T-cell (primary cell): ENCODE data around the gene RBMS2. TPM values are rescaled to one million over a fixed set of nuclear protein-coding genes. Genes with fewer than 3 reads are reported as not detected.
A peak's percentile ranks its signal among the peaks of the same experiment; 100 is the strongest.

Source experiments
- ATAC-seq, 4 experiments: fragments of 200-7000 bp in 3 of 4; fragments of 150-1000 bp in 1 of 4; cut with Tn5 transposase; replicated peaks in 1 of 4; 1 replicate in 3 of 4; 2 replicates in 1 of 4; pipeline ENCODE4 v1.10.0; 2021; ENCODE audit warnings: moderate library complexity in 3 of 4, mild to moderate bottlenecking in 2 of 4, moderate number of reproducible peaks in 1 of 4
- CTCF ChIA-PET, 2 donors: fragments of 300-600 bp; sonication (Branson Sonifier 250); formaldehyde crosslinking; loops; one replicate each; lab custom pipeline; 2022; ENCODE audit warnings: antibody characterized with exemption in 2 of 2; lab: Charles Lee
- POLR2A ChIA-PET, 2 donors: fragments of 300-600 bp; sonication (Branson Sonifier 250); formaldehyde crosslinking; loops; one replicate each; lab custom pipeline; 2022; ENCODE audit warnings: antibody characterized with exemption in 2 of 2; lab: Charles Lee
- DNase-seq, 35 experiments: peaks; one replicate each; pipeline versions ENCODE4 v3.0.0 to v3.0.0-alpha.2; 2013 to 2023
- H3K27ac ChIP-seq: one replicate; pipeline ENCODE4 v1.5.1; 2013; ENCODE audit warnings: low read length
- H3K27me3 ChIP-seq, 2 experiments: replicated peaks in 1 of 2; 1 replicate in 1 of 2; 2 replicates in 1 of 2; pipeline versions ENCODE4 v1.6.1 to v1.7.0; 2013; ENCODE audit warnings: low read length in 1 of 2, mixed read lengths in 1 of 2; ENCODE audit not compliant: control insufficient read depth in 2 of 2, insufficient read depth in 2 of 2; ENCODE audit errors: extremely low read depth in 1 of 2
- H3K36me3 ChIP-seq, 2 donors: 1 replicate in 1 of 2; 2 replicates in 1 of 2; pipeline versions ENCODE4 v1.6.1 to v1.7.0; 2013; ENCODE audit warnings: low read length in 1 of 2; ENCODE audit not compliant: control insufficient read depth in 2 of 2, insufficient read depth in 1 of 2; ENCODE audit errors: extremely low read depth in 1 of 2
- H3K4me1 ChIP-seq, 2 experiments: 1 replicate in 1 of 2; 2 replicates in 1 of 2; pipeline versions ENCODE4 v1.6.1 to v1.7.0; 2013; ENCODE audit warnings: low read length in 2 of 2, mixed read lengths in 1 of 2; ENCODE audit not compliant: insufficient read depth in 2 of 2, control insufficient read depth in 1 of 2; ENCODE audit errors: extremely low read depth in 1 of 2
- H3K4me3 ChIP-seq, 2 donors: 1 replicate in 1 of 2; 2 replicates in 1 of 2; pipeline versions ENCODE4 v1.5.1 to v1.7.0; 2013; ENCODE audit warnings: mild to moderate bottlenecking in 2 of 2, low read length in 1 of 2, moderate library complexity in 1 of 2; ENCODE audit not compliant: control insufficient read depth in 1 of 2; ENCODE audit errors: extremely low read depth in 1 of 2
- H3K9me3 ChIP-seq: 2 replicates; pipeline ENCODE4 v1.7.0; 2013
- H3K27ac Mint-ChIP-seq, 2 donors: one replicate each; pipeline ENCODE4 v1.8.0; 2020 to 2021; ENCODE audit warnings: mild to moderate bottlenecking in 2 of 2, mixed read lengths in 2 of 2
- H3K27me3 Mint-ChIP-seq, 2 donors: one replicate each; pipeline ENCODE4 v1.8.0; 2021 to 2022; ENCODE audit warnings: mixed read lengths in 2 of 2
- H3K36me3 Mint-ChIP-seq: one replicate; pipeline ENCODE4 v1.8.0; 2021; ENCODE audit warnings: mixed read lengths
- H3K4me1 Mint-ChIP-seq, 3 donors: one replicate each; pipeline ENCODE4 v1.8.0; 2020 to 2022; ENCODE audit warnings: mixed read lengths in 3 of 3, mild to moderate bottlenecking in 1 of 3
- H3K4me3 Mint-ChIP-seq, 3 donors: one replicate each; pipeline ENCODE4 v1.8.0; 2020 to 2022; ENCODE audit warnings: mild to moderate bottlenecking in 3 of 3, mixed read lengths in 3 of 3, moderate library complexity in 3 of 3
- H3K9me3 Mint-ChIP-seq, 3 donors: one replicate each; pipeline ENCODE4 v1.8.0; 2020 to 2022; ENCODE audit warnings: mixed read lengths in 3 of 3
- WGBS: methylation state at CpG from one replicate; pipeline ENCODE4 v1.1.5; 2013; ENCODE audit warnings: missing lambda C conversion rate; ENCODE audit not compliant: insufficient coverage; 5-methylcytosine and 5-hydroxymethylcytosine counted together
- total RNA-seq, 35 experiments: library from RNA in 6 of 35; stranded (reverse) in 6 of 35; fragments of 120-200 nt in 1 of 35; gene quantifications; one replicate each; pipeline versions ENCODE4 v1.2.1 to v1.2.4 and lab custom pipeline; 2013 to 2026

Gene RBMS2
- total RNA-seq, 5 donors from 2014 or later (not counting 1 experiment from before 2014, with no cell fraction given): 0.99 to 8.3 (median 4.1) TPM

- Histone ChIP-seq H3K4me1 (no peaks in the 10 kb centered on the region), H3K4me3 (no peak overlapping the region), H3K27ac (no peak overlapping the region), H3K36me3 (peaks cover 17 to 85% of the 10 kb centered on the region in 2 donors), H3K9me3 (no peaks in the 10 kb centered on the region), H3K27me3 (no peaks in the 10 kb centered on the region)
- no peak for ATAC-seq
- Mint-ChIP-seq H3K4me1 (peaks cover 26 to 31% (median 30%) of the 10 kb centered on the region in 3 donors), H3K9me3 (no peaks in the 10 kb centered on the region), H3K27me3 (no peaks in the 10 kb centered on the region), H3K4me3 (no peak overlapping the region), H3K36me3 (peaks cover 69% of the 10 kb centered on the region), H3K27ac (peak overlapping the region in 1 of 2 donors; percentile 11)
- no CpG with 5 or more reads among the region's 3 CpGs for WGBS
- no peak for DNase-seq
- ChIA-PET CTCF (interaction anchor here in 1 of 2 donors (0.6 kb wide), 3 partner anchors 8 to 63 kb away, joined by 3 to 6 read pairs (median 5); no protein-coding TSS in a partner anchor), POLR2A (no interaction called here)
Observed at GRCh38 chr12:56616244-56616643, 94.6 kb downstream of the RBMS2 start.

- CTCF ChIA-PET: interaction anchor here in 1 of 2 donors (0.6 kb wide), 2 partner anchors 12 to 140 kb away, joined by 6 to 10 read pairs; no protein-coding TSS in a partner anchor
Observed at GRCh38 chr12:56616925-56617324, 95.3 kb downstream of the RBMS2 start.

GRCh38 chr12:56622535-56622934 is 100.9 kb downstream of the RBMS2 start:
- H3K27me3 ChIP-seq: no peaks in the 10 kb centered on the region
- Mint-ChIP-seq H3K4me3 (no peak overlapping the region), H3K27ac (no peak overlapping the region), H3K9me3 (no peaks in the 10 kb centered on the region), H3K4me1 (peaks cover 61 to 74% (median 71%) of the 10 kb centered on the region in 3 donors), H3K36me3 (peaks cover 39% of the 10 kb centered on the region), H3K27me3 (no peaks in the 10 kb centered on the region)
- ChIA-PET POLR2A (interaction anchor here in 1 of 2 donors (0.6 kb wide), 1 partner anchor 35 kb away, joined by 3 read pairs; no protein-coding TSS in a partner anchor), CTCF (interaction anchor here in 1 of 2 donors (0.6 to 4.3 kb wide), 2 partner anchors 14 to 49 kb away, joined by 3 to 23 read pairs; no protein-coding TSS in a partner anchor)
- H3K4me1 ChIP-seq: peaks cover 0 to 26% of the 10 kb centered on the region in 2 experiments
- no peak for DNase-seq
- WGBS: no CpG with 5 or more reads among the region's 1 CpG
- no peaks in the 10 kb centered on the region for H3K9me3 ChIP-seq
- H3K4me3 ChIP-seq: no peak overlapping the region
- peaks cover 3 to 47% of the 10 kb centered on the region in 2 donors for H3K36me3 ChIP-seq
- ATAC-seq: no peak
- no peak overlapping the region for H3K27ac ChIP-seq

More at GRCh38 chr12:56616925-56617324, 95.3 kb downstream of the RBMS2 start:
- Histone ChIP-seq H3K4me1 (no peaks in the 10 kb centered on the region), H3K9me3 (no peaks in the 10 kb centered on the region), H3K27me3 (no peaks in the 10 kb centered on the region), H3K4me3 (no peak overlapping the region), H3K27ac (no peak overlapping the region), H3K36me3 (peaks cover 17 to 78% of the 10 kb centered on the region in 2 donors)
- H3K36me3 Mint-ChIP-seq: peaks cover 62% of the 10 kb centered on the region
- no peaks in the 10 kb centered on the region for H3K9me3 Mint-ChIP-seq
- no peak for DNase-seq
- ATAC-seq: no peak
- no peaks in the 10 kb centered on the region for H3K27me3 Mint-ChIP-seq
- POLR2A ChIA-PET: interaction anchor here in 1 of 2 donors (0.5 kb wide), 1 partner anchor 280 kb away, joined by 6 read pairs; no protein-coding TSS in a partner anchor
- peak overlapping the region; percentile 22 to 42 for H3K27ac Mint-ChIP-seq
- peaks cover 27 to 33% (median 32%) of the 10 kb centered on the region in 3 donors for H3K4me1 Mint-ChIP-seq
- no peak overlapping the region for H3K4me3 Mint-ChIP-seq

- POLR2A ChIA-PET: interaction anchor here (0.7 to 1.8 kb wide), 3 partner anchors 10 to 622 kb away, joined by 3 to 6 read pairs (median 4); no protein-coding TSS in a partner anchor
- peaks cover 4 to 24% of the 10 kb centered on the region in 2 donors for H3K36me3 ChIP-seq
Observed at GRCh38 chr12:56626701-56627100, 105.1 kb downstream of the RBMS2 start.

GRCh38 chr12:56628671-56629458 is 107.2 kb downstream of the RBMS2 start:
- H3K4me1 ChIP-seq: peaks cover 28 to 63% of the 10 kb centered on the region in 2 experiments
- POLR2A ChIA-PET: interaction anchor here (0.6 to 1.9 kb wide), 19 partner anchors 7 to 1128 kb away, joined by 3 to 15 read pairs (median 4); partner anchors contain the start of genes ARHGAP9 (in 1 of the 2), ORMDL2 (in 1 of the 2) and SARNP (in 1 of the 2)
- peaks cover 67 to 80% (median 73%) of the 10 kb centered on the region in 3 donors for H3K4me1 Mint-ChIP-seq

More at GRCh38 chr12:56626701-56627100, 105.1 kb downstream of the RBMS2 start:
- no peak for DNase-seq
- H3K27ac ChIP-seq: no peak overlapping the region
- H3K9me3 ChIP-seq: no peaks in the 10 kb centered on the region
- H3K4me1 ChIP-seq: peaks cover 12 to 51% of the 10 kb centered on the region in 2 experiments
- Mint-ChIP-seq H3K27ac (peak overlapping the region; percentile 55 to 62), H3K4me3 (peak overlapping the region in 2 of 3 donors; percentile 17 to 100), H3K9me3 (no peaks in the 10 kb centered on the region), H3K27me3 (no peaks in the 10 kb centered on the region), H3K36me3 (peaks cover 26% of the 10 kb centered on the region), H3K4me1 (peaks cover 67 to 74% (median 68%) of the 10 kb centered on the region in 3 donors)
- H3K4me3 ChIP-seq: no peak overlapping the region
- ATAC-seq: no peak
- CTCF ChIA-PET: interaction anchor here in 1 of 2 donors (0.8 to 1.0 kb wide), 2 partner anchors 9 to 10 kb away, joined by 3 to 5 read pairs; no protein-coding TSS in a partner anchor
- no peaks in the 10 kb centered on the region for H3K27me3 ChIP-seq

More at GRCh38 chr12:56628671-56629458, 107.2 kb downstream of the RBMS2 start:
- Mint-ChIP-seq H3K27ac (peak overlapping the region; percentile 91 to 94), H3K27me3 (no peaks in the 10 kb centered on the region), H3K36me3 (peaks cover 19% of the 10 kb centered on the region), H3K4me3 (peak overlapping the region; percentile 86 to 100 (median 93)), H3K9me3 (no peaks in the 10 kb centered on the region)
- peaks cover 4 to 19% of the 10 kb centered on the region in 2 donors for H3K36me3 ChIP-seq
- H3K27ac ChIP-seq: peak overlapping the region; percentile 89
- no peaks in the 10 kb centered on the region for H3K27me3 ChIP-seq
- CTCF ChIA-PET: interaction anchor here (0.6 to 1.9 kb wide), 28 partner anchors 8 to 885 kb away, joined by 3 to 27 read pairs (median 4); partner anchors contain the start of genes ATP5F1B (in 1 of the 2), GLS2 (in 1 of the 2), NACA (in 1 of the 2) and RBMS2 (in 1 of the 2)
- ATAC-seq (peak; percentile 28 to 51 (median 42)), DNase-seq (peak; percentile 40 to 84 (median 76))
- H3K9me3 ChIP-seq: no peaks in the 10 kb centered on the region
- 3% methylated on average over 5 of the region's 18 CpGs for WGBS
- peak overlapping the region; percentile 98 to 100 for H3K4me3 ChIP-seq
